GM12892 (cell line): Measurements from ENCODE around the gene RNF145.

Experiments used
- POLR2A ChIP-seq: IDR thresholded peaks from 2 replicates; pipeline ENCODE4 v1.6.1; 2011; ENCODE audit warnings: low read depth, low read length, control low read depth
- POLR2AphosphoS5 ChIP-seq: IDR thresholded peaks from 2 replicates; pipeline ENCODE4 v1.6.1; 2011; ENCODE audit warnings: low read depth, low read length, control low read depth

DNA sequence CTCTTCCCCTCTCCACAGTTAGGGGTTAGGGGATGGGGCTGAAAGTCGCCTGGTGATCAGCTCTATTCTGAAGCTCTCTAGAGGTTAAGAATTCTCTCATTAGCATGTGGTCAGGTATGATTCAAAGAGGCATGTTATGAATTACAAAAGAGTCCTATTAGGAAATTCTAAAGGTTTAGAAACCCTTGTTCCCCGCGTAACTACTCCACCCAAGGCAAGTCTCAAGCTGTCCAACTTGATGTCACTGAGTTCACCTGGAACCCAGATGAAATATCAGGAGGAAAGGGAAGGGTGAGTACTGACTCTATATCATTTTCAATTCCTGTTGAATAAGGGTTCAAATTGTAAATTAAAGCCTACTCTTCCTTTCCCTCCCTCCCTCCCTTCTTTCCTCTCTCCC is 18.1 kb upstream of the RNF145 start:
- TF ChIP-seq POLR2AphosphoS5: no peak
- TF ChIP-seq POLR2A: no peak
